Stimulated activated CD8-positive, alpha-beta memory T cell treated with anti-CD3 and anti-CD28 coated beads, Interleukin-7, amount 100 ng/mL, for 1 hour (primary cell): ENCODE results near the gene DDX24.

ENCODE experiments used
- DNase-seq, 2 donors: peaks; one replicate each; pipeline ENCODE4 v3.0.0-alpha.2; 2020; ENCODE audit warnings: low read depth in 2 of 2

DDX24 gene

GRCh38 chr14:94048691-94049624 is 32.0 kb downstream of the DDX24 start:
- no peak for DNase-seq

DNA sequence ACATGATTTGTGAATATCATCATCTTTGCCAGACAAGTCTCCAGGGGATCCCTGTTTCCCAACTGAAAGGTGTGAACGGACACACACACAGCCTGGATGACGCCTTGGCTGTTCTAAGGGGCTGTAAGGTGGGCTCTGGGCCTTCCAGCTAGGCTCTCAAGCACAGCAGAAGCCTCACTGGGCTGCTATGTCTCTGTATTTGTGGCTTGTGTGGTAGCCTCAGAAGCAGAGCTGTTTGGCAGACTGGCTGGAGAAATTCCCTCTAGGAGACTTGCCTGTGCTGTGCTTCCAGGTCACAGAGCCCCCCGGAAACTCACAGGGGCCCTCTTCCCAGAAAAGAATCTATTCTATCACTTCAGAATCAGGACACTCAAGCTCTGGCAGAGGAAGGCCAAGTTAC is 33.4 kb downstream of the DDX24 start:
- DNase-seq = no peak

DNA sequence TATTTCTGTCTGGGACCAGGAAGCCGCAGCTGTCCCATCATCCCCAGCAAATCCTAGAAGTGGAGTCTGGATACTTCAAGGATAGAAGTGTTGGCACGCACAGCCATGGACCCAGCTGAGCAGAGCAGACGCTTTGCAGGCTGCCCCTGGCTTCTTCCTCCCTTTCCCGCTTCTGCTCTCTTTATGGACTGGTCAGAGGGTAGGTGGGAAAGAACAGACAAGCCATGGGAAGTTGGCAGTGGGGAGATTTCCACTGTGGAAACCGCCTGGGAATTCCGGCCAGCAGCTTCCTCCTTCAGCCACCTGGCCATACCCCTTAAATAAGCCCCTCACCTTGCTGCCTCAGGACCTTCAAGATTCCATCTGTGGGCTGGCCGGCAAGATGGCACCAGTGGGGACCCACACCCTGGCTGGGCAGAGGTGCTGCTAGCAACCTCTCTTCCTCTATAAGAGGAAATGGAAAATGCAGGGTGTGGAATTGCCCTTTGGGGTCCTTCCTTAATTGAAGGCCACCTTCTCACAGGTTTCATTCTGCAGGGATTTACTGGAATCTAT is 34.2 kb downstream of the DDX24 start:
- no peak for DNase-seq

DNA sequence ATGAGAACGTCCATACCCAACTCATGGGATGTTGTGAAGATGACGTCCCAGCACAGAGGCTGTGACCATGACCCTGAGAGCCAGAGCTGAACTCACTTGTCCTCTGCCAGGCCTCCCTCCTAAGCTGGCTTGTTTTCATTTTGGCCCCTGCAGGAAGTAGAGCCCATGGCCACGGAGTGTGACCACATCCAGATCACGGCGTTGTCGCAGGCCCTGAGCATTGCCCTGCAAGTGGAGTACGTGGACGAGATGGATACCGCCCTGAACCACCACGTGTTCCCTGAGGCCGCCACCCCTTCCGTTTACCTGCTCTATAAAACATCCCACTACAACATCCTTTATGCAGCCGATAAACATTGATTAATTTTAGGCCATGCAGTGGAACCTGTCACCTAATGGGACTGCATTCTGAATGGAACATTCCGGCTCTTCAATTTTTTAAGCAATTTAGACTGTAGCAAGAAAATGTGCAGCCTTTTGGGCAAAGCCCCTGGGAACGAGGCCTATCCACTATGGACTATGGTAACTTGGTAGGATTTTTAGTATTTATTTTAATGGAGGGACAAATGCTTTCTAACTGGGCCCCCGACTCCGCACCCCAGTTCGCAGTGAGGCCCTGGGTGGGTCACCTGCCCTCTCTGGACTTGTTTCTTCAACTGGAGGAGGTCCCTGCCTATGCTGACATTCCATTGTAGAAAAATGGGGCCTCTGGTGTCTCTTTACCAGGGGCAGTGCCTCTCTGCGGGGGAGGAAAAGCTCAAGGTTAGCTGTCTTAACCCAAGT is 35.2 kb downstream of the DDX24 start:
- no peak for DNase-seq

- DNase-seq = no peak
These were observed 35.9 kb downstream of the DDX24 start for GRCh38 chr14:94045101-94045500.

GRCh38 chr14:94044476-94045091 is 36.4 kb downstream of the DDX24 start:
- DNase-seq = no peak

- no peak for DNase-seq
These were observed 37.1 kb downstream of the DDX24 start for GRCh38 chr14:94043756-94044475.

GRCh38 chr14:94043111-94043755 is 37.8 kb downstream of the DDX24 start:
- no peak for DNase-seq

DNA sequence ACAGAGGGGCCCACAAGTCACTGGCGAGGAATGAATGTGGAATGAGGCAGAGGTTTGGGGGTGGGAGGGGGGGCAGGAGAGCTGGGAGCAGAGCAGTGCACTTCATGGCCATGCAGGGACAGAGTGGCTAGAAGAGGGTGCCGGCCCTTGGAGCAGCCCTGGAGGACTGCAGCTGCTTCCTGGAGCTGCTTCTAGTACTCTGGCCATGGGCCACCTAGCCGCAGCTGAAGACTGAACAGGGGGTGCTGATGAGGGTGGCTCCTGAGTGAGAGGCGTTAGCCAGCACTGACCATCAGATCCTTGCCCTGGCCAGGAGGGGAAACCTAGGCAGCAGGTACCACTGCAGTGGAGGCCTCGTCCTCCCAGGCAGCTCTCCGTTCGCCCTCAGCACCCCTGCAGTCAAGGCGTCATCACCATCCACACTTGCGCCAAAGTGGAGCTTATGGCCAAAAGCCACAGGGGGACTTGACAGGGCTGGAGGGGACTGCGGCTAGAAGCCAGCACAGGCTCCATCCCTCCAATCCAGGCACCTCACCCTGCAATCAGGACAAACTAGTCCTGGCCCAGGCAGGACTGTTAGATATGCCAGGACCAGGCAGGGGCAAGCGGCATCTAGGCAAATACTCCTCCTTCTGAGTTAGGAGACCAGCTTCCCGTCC is 38.4 kb downstream of the DDX24 start:
- no peak for DNase-seq

DNA sequence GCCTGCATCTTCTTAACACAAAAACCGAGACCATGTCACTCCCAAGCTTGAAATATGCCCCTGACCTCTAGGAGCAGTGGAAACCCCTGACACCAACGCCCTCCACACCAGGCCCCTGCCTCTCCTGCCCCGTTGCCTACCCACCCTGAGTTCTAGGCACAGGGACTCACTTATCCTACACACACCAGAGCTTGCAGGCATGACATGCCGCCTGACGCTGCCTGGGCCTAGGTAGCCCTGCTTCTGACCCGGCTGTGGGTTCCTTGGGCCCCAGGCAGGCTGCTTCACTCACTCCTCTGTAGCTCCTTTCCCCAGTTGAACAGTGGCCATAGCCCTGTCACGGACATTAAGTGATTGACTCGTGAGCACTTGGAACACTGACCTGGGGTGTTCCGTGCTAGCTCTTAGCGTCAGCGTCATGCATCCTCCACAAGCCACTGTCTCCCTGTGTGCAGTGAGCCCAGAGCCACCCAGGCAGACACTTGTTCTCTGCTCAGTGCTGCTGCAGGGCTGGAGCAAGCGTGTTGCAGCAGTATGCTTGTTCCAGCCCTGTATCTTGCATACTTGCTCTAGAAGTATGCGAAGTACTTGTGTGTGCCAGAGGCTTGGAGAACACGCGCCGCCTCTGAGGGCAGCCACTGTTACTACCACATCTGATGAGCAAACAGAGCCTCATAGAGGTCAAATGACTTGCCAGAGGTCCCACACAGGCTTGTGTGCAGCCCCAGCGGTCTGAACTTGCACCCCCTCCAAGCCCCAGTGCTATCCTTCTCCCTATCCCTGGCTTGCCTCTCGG is 39.3 kb downstream of the DDX24 start:
- no peak for DNase-seq

- DNase-seq = no peak
These were observed 40.2 kb downstream of the DDX24 start for GRCh38 chr14:94040796-94041195.

DNA sequence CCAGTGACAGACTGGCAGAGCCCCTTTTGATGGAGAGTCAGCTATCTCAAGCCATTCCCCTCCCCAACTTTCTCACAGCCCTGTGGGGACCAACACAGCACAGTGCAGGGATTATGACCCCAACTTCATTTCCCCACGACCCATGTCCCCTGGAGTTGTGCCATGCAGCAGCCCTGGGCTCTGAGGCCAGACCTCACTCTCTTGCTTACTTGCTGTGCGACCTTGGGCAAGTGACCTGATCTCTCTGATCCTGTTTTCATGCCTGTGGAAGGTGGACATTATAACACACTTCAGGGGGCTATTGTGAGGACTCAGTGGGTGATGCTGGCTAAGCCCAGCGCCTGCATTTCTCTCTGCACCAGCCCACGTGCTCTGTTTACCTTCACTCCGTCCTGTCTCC is 40.8 kb downstream of the DDX24 start:
- DNase-seq = no peak

DNA sequence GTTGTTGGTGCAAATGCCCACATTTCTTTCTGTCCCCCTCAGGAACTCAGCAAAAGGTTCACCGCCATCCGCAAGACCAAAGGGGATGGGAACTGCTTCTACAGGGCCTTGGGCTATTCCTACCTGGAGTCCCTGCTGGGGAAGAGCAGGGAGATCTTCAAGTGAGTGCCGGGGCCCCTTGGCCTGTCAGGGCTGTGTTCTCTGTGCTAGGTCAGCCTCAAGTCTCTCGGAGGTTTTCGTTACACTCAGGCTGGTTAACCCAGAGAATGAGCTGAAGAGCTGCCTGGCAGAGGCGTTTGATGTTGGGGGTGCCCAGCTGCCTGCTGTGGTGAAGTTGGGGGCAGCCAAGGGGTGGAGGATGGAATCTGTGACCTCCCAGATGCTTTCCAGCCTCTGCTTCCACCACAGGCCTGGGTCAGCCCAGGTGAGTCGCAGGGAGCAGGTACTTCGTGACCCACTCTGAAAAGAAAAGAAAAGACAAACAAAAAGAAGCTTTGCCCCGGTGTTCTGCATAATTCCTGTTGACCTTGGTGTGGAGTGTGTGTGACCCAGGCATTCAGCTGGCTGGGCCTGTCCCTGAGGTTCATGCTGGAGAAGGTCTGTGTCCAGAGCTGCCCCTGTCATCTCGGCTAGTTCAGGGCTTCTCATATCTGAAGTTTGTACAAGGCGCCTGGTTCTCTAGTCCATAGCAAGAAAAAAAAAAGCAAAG is 41.9 kb downstream of the DDX24 start:
- DNase-seq = no peak

DNA sequence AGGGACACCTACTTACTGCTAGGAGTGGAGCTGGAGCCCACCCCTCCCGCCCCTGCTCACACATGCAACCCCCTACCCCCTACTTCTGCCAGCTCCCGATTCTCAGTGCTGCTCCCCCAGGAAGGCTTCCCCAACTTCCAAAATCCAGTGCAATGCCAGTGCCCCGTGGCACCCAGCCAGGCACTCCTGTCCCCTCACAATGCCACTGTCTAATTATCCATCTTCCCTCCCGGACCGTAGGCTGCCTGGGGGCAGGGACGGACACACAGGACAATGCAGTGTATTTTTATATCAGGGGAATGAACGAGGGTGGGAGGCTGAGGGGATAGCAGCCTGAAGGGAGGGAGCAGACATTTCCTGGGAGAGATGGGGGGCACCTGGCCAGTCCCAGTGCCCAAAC is 42.5 kb downstream of the DDX24 start:
- DNase-seq = no peak

DNA sequence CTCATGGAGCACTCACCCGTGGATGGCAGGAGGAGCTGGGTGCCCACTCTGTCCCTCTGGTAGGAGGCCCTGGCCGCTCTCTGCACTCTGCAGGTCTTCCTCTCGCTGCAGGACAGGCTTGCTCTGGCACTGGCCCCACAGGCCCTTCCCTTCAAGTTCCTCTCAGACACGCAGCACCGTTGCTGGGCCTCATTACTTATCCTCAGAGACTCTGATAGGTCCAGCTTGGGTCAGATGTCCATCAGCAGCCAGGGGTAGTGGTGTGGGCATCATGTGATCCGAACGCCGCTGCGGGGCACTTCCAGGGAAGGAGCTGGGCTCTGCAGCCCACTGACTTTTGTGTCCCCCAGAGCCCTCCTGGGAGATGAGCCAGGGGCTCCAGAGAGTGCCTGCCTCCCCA is 43.0 kb downstream of the DDX24 start:
- DNase-seq = no peak

DNA sequence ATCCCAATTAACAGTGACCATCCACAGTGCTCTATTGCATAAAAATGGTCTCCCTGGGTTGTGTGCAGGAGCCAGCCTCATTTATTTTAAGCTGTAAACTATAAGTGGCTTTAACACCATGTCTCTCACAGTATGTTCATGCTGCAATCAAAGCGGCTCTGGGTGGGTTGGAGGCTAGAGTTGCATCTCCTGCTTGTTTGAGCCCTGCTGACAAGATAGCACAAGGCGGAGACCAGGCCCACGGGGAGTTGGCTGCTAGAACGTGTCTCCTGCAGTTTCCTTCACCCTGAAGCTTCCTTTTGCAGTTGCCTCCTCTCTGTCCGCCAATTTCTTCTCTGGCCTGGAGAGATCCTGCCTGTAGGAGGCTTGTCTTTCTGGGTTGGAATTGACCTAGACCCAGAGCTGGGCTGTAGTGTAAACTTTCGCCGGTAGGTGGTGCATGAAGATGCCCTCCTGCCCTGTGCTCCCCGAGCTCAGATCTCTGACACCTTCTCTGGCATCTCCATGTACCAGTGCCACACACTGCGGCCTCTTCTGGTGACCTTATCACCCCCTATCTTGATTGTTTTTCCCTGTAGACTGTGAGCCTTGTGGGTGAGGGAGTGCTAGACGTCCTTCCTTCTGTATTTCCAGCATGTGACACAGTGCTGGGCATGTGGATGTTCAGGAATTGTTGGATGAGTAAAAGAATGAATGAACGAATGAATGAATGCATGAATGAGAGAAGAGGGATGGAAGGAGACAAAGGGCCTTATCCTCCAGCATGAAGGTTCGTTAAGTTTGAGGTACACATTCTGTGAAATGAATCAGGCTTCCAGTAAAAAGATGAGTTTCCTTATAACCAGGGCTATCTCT is 44.5 kb downstream of the DDX24 start:
- peak; percentile 38 to 60 for DNase-seq

DNA sequence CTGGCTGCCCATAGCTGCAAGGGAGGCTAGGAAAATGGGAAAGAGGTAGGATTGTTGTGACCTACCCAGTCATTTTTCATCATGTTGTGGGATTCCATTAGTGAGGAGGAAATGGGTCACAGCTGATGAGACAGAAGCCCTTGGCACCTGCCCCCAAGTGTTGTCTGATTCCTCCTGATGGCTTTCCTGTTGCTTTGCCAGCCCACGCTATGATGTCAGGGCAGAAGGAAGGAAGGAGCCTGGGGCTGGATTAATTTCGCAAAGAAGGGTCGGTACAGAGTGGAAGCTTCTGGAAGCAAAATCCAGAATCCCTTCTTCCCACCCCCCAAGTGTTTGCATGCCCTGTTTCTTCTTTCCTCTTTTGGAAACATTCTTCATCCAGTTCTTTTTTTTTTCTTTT is 46.1 kb downstream of the DDX24 start:
- DNase-seq = no peak

- no peak for DNase-seq
These were observed 49.1 kb downstream of the DDX24 start for GRCh38 chr14:94031883-94032279.
